GM18526 (cell line): ENCODE results near the gene RASL10B.

Experiments
- POLR2A ChIP-seq: IDR thresholded peaks from 3 replicates; pipeline ENCODE4 v1.6.1; 2011; ENCODE audit not compliant: insufficient read length; ENCODE audit errors: extremely low read depth

The RASL10B gene

DNA sequence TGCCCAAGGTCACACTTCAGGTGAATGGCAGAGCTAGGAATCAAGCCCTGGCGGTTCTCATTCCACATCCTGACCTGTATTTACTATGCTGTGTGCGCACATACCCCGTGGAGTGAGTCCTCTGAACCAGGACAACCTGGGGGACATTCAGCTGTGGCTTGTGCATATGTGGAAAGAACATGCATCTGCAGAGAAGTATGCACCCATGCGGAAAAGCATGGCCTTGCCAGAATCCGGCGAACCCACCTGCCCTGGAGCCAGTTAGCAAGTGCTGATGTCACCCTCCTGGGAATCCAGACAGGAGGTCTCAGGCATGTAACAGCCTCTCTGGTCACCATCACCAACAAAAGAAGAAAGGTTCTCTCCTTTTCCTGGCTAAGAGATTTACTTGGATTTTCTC is 1.9 kb downstream of the RASL10B start:
- TF ChIP-seq POLR2A, result no peak

DNA sequence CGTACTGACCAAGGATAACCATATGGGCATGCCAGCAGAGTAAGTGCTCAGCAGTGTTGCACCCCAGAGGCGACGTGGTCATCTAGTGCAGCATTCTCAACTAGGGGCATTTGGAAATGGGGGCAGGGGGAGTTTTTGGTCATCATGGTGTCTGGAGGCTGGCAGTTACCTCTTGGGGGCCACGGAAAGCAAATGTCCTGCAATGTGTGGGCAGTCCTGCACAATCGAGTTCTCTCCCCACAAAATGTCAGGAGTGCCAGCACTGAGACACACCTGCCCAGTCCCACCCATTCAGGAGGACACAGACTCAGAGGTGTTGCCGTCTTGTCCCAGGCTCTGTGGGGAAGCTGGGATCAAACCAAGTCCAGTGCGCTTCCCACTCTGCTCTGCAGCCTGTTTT is 3.0 kb downstream of the RASL10B start:
- TF ChIP-seq POLR2A, result no peak

DNA sequence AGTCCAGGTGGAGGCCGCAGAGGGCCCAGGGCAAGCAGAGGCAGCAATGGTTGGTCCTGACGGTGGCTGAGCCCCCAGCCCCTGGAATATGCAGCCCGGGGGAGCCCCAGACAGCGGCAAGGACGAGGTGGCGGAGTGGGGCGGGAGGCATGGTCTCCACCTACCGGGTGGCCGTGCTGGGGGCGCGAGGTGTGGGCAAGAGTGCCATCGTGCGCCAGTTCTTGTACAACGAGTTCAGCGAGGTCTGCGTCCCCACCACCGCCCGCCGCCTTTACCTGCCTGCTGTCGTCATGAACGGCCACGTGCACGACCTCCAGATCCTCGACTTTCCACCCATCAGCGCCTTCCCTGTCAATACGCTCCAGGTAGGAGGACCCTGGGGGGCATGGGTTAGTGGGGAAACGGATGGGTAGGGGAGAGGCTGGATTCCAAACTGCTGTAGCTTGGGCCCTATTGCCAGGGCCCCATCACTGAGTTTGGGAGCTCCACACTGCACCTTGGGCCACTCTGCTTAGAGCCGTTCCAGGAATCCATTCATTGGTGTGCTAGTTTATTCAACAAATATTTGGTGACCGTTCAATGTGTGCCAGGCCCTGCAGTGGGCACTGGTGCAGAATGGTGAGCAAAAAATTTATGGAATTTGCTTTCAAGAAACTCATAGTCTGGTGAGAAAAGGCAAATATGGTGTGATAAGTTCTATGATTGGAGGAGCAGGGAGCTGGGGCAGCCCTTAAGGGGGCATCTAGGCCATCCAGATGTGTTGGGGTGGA is 3.8 kb downstream of the RASL10B start:
- no peak for TF ChIP-seq POLR2A

- TF ChIP-seq POLR2A, result no peak
Observed at GRCh38 chr17:35736236-35736635, 4.8 kb downstream of the RASL10B start.

- TF ChIP-seq POLR2A, result no peak
Observed at GRCh38 chr17:35738519-35739133, 7.2 kb downstream of the RASL10B start.

- no peak for TF ChIP-seq POLR2A
Observed at GRCh38 chr17:35740216-35740615, 8.8 kb downstream of the RASL10B start.

DNA sequence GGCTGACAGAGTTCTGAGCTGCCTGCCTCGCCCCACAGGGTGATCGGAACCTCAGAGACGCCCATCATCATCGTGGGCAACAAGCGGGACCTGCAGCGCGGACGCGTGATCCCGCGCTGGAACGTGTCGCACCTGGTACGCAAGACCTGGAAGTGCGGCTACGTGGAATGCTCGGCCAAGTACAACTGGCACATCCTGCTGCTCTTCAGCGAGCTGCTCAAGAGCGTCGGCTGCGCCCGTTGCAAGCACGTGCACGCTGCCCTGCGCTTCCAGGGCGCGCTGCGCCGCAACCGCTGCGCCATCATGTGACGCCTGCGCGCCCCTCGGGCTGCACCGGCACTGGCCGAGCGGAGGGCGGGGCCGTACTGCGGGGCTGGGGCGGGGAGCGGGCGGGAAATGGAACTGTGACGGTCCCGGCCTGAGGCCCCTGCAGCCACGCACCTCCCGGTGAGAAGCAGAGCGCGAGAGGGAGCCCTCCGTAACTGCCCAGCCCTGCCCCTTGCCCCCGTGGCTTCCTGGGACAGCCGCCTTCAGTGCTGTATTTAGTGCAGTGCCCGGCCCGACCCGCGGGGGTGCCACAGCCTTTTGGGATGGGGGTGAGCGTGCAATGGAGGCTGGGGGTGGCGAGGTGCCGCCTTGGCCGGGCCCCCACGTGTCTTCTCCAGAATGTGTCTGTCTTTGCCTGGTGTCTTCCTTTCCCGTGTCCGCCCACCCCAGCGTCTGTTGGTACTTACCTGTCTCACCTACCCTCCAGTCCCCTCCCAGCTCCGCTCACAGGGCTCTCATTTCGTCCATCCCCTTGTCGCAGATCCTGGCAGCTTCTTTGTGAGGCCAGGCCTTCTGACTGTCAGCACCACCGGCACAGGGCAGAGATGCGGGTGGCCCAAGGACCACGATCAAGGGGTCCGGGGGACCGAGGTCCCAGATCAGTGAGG is 9.8 kb downstream of the RASL10B start:
- TF ChIP-seq POLR2A, result no peak

DNA sequence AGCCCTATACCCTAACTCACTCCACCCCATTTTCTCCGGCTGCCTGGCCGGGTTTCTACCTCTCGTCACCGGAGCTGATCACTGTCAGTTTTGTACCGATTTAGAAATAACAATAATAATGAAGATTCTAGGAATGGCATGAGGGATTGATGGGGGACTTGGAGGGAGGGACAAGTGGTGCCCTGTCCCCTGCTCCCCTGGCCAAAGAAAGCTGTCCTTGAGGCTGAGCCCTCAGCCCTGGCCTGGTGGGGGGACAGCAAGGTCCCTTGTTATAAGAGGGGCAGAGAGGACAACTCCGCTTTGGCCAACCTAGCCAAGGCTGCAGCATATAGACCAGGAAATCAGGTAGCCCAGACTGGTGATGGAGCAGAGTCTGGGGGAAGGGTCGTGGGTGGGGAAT is 11.1 kb downstream of the RASL10B start:
- TF ChIP-seq POLR2A, result no peak

DNA sequence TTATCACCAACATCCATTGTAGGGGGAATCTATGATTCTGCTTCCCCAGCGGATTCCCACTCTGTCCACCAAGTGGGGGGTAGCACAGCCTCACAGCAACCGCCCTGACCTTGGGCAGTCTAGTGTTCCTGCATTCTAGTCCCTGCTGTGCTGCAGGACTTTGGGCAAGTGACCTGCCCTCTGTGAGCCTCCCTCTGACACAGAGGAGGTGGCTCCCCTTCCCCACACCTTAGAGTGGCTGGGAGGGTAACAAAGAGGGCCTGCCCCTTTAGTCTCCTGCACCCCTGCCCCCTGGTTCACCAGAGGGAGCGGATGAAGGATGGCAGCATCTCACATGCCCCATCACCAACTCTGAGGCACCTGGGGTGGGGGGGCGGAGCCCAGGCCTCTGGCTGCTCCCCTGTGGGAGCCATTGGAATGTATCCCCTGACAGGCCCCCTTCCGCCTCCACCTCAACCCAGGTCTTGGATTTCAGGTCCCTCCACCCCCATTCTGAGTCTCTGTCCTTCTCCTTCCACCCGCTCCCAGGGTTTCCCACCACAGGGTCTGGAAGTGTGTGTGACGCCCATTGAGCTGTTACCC is 11.5 kb downstream of the RASL10B start:
- TF ChIP-seq POLR2A, result no peak

GRCh38 chr17:35743626-35744328 is 12.3 kb downstream of the RASL10B start:
- no peak for TF ChIP-seq POLR2A

GRCh38 chr17:35744830-35745229 is 13.4 kb downstream of the RASL10B start:
- no peak for TF ChIP-seq POLR2A

- TF ChIP-seq POLR2A, result no peak
Observed at GRCh38 chr17:35745246-35745645, 13.8 kb downstream of the RASL10B start.

- TF ChIP-seq POLR2A, result no peak
Observed at GRCh38 chr17:35745749-35746320, 14.4 kb downstream of the RASL10B start.

GRCh38 chr17:35747540-35748017 is 16.1 kb downstream of the RASL10B start:
- TF ChIP-seq POLR2A, result no peak
